HG03469 (cell line): ENCODE data around the gene CAMSAP1.
"Not testable (repeated sequence)": the region's sequence is repeated elsewhere in the genome, so short reads cannot be mapped to it uniquely, and the experiment has no call there.

Experiments
- ATAC-seq: cut with Tn5 transposase; IDR thresholded peaks from one replicate; pipeline ENCODE4 v1.9.1; 2021; ENCODE audit warnings: mild to moderate bottlenecking, moderate library complexity, moderate number of reproducible peaks; ENCODE audit not compliant: unreplicated experiment

The CAMSAP1 gene

GRCh38 chr9:135921749-135922310 lies 14.5 kb upstream of the CAMSAP1 start:
- ATAC-seq, result no peak

GRCh38 chr9:135920973-135921585 lies 13.7 kb upstream of the CAMSAP1 start:
- no peak for ATAC-seq

GRCh38 chr9:135920256-135920930 lies 13.0 kb upstream of the CAMSAP1 start:
- ATAC-seq, result no peak

GRCh38 chr9:135919318-135919890 lies 12.1 kb upstream of the CAMSAP1 start:
- ATAC-seq, result no peak

- ATAC-seq, result not testable (repeated sequence)
Measured at GRCh38 chr9:135916227-135916626, 8.9 kb upstream of the CAMSAP1 start.

- ATAC-seq, result no peak
Measured at GRCh38 chr9:135914921-135915320, 7.6 kb upstream of the CAMSAP1 start.

GRCh38 chr9:135911233-135911632 lies 3.9 kb upstream of the CAMSAP1 start:
- not testable (repeated sequence) for ATAC-seq

- no peak for ATAC-seq
Measured at GRCh38 chr9:135910757-135911156, 3.4 kb upstream of the CAMSAP1 start.

GRCh38 chr9:135910216-135910615 lies 2.9 kb upstream of the CAMSAP1 start:
- ATAC-seq, result no peak

- no peak for ATAC-seq
Measured at GRCh38 chr9:135909371-135909770, 2.0 kb upstream of the CAMSAP1 start.

- no peak for ATAC-seq
Measured at GRCh38 chr9:135908754-135909204, 1.4 kb upstream of the CAMSAP1 start.

- no peak for ATAC-seq
Measured at GRCh38 chr9:135908093-135908753, 877 bp upstream of the CAMSAP1 start.

GRCh38 chr9:135907006-135907430 lies 328 bp downstream of the CAMSAP1 start:
- no peak for ATAC-seq

GRCh38 chr9:135906291-135907005 lies 898 bp downstream of the CAMSAP1 start:
- ATAC-seq, result no peak

GRCh38 chr9:135905380-135906258 lies 1.7 kb downstream of the CAMSAP1 start:
- ATAC-seq, result no peak

GRCh38 chr9:135903786-135904520 lies 3.4 kb downstream of the CAMSAP1 start:
- no peak for ATAC-seq

GRCh38 chr9:135903358-135903656 lies 4.0 kb downstream of the CAMSAP1 start:
- no peak for ATAC-seq

GRCh38 chr9:135902655-135903357 lies 4.5 kb downstream of the CAMSAP1 start:
- ATAC-seq, result no peak

GRCh38 chr9:135901826-135902225 lies 5.5 kb downstream of the CAMSAP1 start:
- ATAC-seq, result no peak
